Transverse colon (tissue), 4 donors: Measurements from ENCODE around the gene ARHGAP18.

Experiments used
- CTCF ChIP-seq, 5 experiments: fragments of 200-600 bp in 3 of 5; fragments of 450-650 bp in 2 of 5; sonication (generic) in 3 of 5; IDR thresholded peaks; 1 replicate in 2 of 5; 2 replicates in 3 of 5; pipeline ENCODE4 v1.5.1; 2016 to 2017; ENCODE audit warnings: antibody characterized with exemption in 5 of 5, inconsistent platforms in 3 of 5, mild to moderate bottlenecking in 2 of 5, moderate library complexity in 1 of 5
- EP300 ChIP-seq: sonication (generic); formaldehyde crosslinking; IDR thresholded peaks from one replicate; pipeline ENCODE4 v1.6.1; 2017; ENCODE audit warnings: antibody characterized with exemption, low read depth
- POLR2A ChIP-seq: fragments of 450-650 bp; IDR thresholded peaks from one replicate; pipeline ENCODE4 v1.6.1; 2016; ENCODE audit warnings: antibody characterized with exemption, mild to moderate bottlenecking, moderate library complexity
- POLR2AphosphoS5 ChIP-seq, 3 donors: sonication (generic); formaldehyde crosslinking; IDR thresholded peaks; one replicate each; pipeline ENCODE4 v1.6.1; 2016; ENCODE audit warnings: antibody characterized with exemption in 3 of 3

GRCh38 chr6:129681913-129682205, 28.1 kb downstream of the ARHGAP18 start:
- TF ChIP-seq CTCF (IDR thresholded peaks at IDR 0.05) (no peak), POLR2A (no peak), POLR2AphosphoS5 (IDR thresholded peaks at IDR 0.05) (no peak), EP300 (no peak)
